ENCODE data around the gene PLIN5. TPM values are rescaled to one million over a fixed set of nuclear protein-coding genes. Genes with fewer than 3 reads are reported as not detected.
"Not testable (repeated sequence)": the region's sequence is repeated elsewhere in the genome, so short reads cannot be mapped to it uniquely, and the experiment has no call there.

PLIN5 gene
- polyA plus RNA-seq, 3 donors, result 0.28 to 3.0 (median 0.58) TPM

DNA sequence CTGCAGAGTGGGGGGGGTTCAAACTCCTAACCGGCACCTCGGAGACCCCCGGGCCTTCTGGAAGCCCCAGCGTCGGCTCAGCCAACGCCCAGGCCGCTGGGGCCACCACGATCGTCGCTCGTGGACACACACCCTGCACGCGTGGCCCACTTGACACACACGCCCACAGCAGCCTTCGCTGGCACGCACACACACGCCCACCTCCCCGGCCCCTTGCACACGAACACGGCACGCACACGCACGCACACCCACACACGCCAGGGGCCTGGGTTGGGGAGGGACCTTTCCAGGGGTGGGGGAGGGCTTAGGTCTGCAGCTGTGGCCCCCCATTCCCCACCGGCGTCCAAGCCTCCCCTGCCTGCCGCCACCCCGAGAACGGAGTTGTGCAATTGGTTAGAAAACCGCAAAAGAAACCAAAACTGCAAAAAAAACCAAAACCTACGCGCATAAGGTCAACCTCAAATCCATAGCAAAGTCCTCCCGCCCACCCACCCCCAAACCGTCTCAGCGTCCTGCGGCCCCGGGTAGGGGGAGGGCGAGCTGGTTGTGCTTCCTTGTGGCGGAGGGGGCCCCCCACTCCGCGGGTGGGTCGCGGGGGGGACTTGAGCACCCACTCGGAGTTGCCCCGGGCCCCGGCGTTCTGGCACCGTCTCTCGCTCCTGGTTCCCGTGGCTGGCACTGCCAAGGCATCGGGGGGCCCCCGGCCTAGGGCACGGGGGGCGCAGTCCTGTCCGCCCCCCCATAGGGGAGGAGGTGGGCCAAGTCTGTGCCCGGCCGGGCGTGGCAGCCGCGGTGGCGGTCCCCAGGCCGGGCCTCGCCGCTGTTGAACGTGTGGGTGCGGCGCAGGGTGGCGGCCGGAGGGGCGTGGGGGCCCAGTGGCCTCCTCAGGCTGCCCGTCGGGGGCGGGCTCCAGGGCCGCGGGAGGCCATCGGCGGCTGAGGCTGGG is 8.1 kb upstream of the PLIN5 start:
- peaks cover 2 to 9% (median 6%) of the 10 kb centered on the region in 7 donors for H3K9me3 Mint-ChIP-seq
- Histone ChIP-seq H3K9me3 (replicated peaks in 1 of 2; ENCODE audit: control insufficient read depth in 1 of 2, insufficient read depth in 1 of 2, low read length in 2 of 2) (no peaks in the 10 kb centered on the region), H3K27ac (ENCODE audit: low read depth in 1 of 2, low read length in 2 of 2) (peak overlapping the region; percentile 92 to 98), H3K9ac (ENCODE audit: insufficient read depth, low read length, poor library complexity, severe bottlenecking) (peak overlapping the region; percentile 99), H3K4me2 (replicated peaks; ENCODE audit: extremely low read depth, low read length, poor library complexity, severe bottlenecking) (peak overlapping the region; percentile 77), H3K79me2 (ENCODE audit: insufficient read depth, low read length) (peaks cover 20% of the 10 kb centered on the region), H3K4me3 (replicated peaks in 1 of 3; ENCODE audit: low read depth in 2 of 3, low read length in 3 of 3) (peak overlapping the region; percentile 48 to 66 (median 60)), H3K27me3 (ENCODE audit: control insufficient read depth in 2 of 2, insufficient read depth in 2 of 2, low read length in 2 of 2) (no peaks in the 10 kb centered on the region), H4K20me1 (ENCODE audit: insufficient read depth, low read length) (no peaks in the 10 kb centered on the region), H3K4me1 (ENCODE audit: control insufficient read depth in 1 of 2, insufficient read depth in 2 of 2, low read length in 2 of 2) (peaks cover 65 to 78% of the 10 kb centered on the region in 2 donors), H3K36me3 (replicated peaks in 1 of 2; ENCODE audit: control insufficient read depth in 1 of 2, insufficient read depth in 2 of 2, low read length in 2 of 2) (no peaks in the 10 kb centered on the region), H2AFZ (ENCODE audit: insufficient read depth, low read depth, low read length, poor library complexity, severe bottlenecking) (no peak overlapping the region)
- H3K4me1 Mint-ChIP-seq, result peaks cover 69% of the 10 kb centered on the region
- peak overlapping the region; percentile 74 to 84 for H3K4me3 Mint-ChIP-seq
- H3K27me3 Mint-ChIP-seq (ENCODE audit: low read depth in 3 of 3), result peaks cover 0 to 8% (median 0%) of the 10 kb centered on the region in 3 donors
- intact Hi-C loops (cut with micrococcal nuclease), result loop anchor here (5.0 kb wide), 1 partner anchor 94 kb away; the partner anchor contains the start of gene TNFAIP8L1 (in 2 of the 2)
- peak; percentile 71 to 87 (median 83) for DNase-seq
- peak overlapping the region; percentile 97 to 99 (median 98) for H3K27ac Mint-ChIP-seq
- TF ChIP-seq, protein P1, sequence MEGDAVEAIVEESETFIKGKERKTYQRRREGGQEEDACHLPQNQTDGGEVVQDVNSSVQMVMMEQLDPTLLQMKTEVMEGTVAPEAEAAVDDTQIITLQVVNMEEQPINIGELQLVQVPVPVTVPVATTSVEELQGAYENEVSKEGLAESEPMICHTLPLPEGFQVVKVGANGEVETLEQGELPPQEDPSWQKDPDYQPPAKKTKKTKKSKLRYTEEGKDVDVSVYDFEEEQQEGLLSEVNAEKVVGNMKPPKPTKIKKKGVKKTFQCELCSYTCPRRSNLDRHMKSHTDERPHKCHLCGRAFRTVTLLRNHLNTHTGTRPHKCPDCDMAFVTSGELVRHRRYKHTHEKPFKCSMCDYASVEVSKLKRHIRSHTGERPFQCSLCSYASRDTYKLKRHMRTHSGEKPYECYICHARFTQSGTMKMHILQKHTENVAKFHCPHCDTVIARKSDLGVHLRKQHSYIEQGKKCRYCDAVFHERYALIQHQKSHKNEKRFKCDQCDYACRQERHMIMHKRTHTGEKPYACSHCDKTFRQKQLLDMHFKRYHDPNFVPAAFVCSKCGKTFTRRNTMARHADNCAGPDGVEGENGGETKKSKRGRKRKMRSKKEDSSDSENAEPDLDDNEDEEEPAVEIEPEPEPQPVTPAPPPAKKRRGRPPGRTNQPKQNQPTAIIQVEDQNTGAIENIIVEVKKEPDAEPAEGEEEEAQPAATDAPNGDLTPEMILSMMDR (IDR thresholded peaks at IDR 0.05), result no peak
- WGBS (ENCODE audit: insufficient coverage), result under 1% methylated on average over 52 of the region's 77 CpGs
- H3K36me3 Mint-ChIP-seq, result peaks cover 2 to 10% of the 10 kb centered on the region in 2 donors

- peak overlapping the region; percentile 66 to 68 for H3K4me3 Mint-ChIP-seq
- 17% methylated on average over 10 of the region's 12 CpGs for WGBS (ENCODE audit: insufficient coverage)
- H3K9me3 Mint-ChIP-seq; H3K27me3 Mint-ChIP-seq (ENCODE audit: low read depth in 3 of 3); H4K20me1 ChIP-seq (ENCODE audit: insufficient read depth, low read length); H2AFZ ChIP-seq (ENCODE audit: insufficient read depth, low read depth, low read length, poor library complexity, severe bottlenecking); DNase-seq; H3K27me3 ChIP-seq (ENCODE audit: control insufficient read depth in 2 of 2, insufficient read depth in 2 of 2, low read length in 2 of 2); H3K4me3 ChIP-seq (replicated peaks in 1 of 3; ENCODE audit: low read depth in 2 of 3, low read length in 3 of 3); H3K36me3 Mint-ChIP-seq; H3K9me3 ChIP-seq (replicated peaks in 1 of 2; ENCODE audit: control insufficient read depth in 1 of 2, insufficient read depth in 1 of 2, low read length in 2 of 2); H3K36me3 ChIP-seq (replicated peaks in 1 of 2; ENCODE audit: control insufficient read depth in 1 of 2, insufficient read depth in 2 of 2, low read length in 2 of 2): not testable (repeated sequence)
- Histone ChIP-seq H3K9ac (ENCODE audit: insufficient read depth, low read length, poor library complexity, severe bottlenecking) (peak overlapping the region; percentile 99), H3K4me2 (replicated peaks; ENCODE audit: extremely low read depth, low read length, poor library complexity, severe bottlenecking) (peak overlapping the region; percentile 77), H3K27ac (ENCODE audit: low read depth in 1 of 2, low read length in 2 of 2) (peak overlapping the region; percentile 92 to 98), H3K4me1 (ENCODE audit: control insufficient read depth in 1 of 2, insufficient read depth in 2 of 2, low read length in 2 of 2) (peaks cover 67 to 78% of the 10 kb centered on the region in 2 donors), H3K79me2 (ENCODE audit: insufficient read depth, low read length) (peaks cover 26% of the 10 kb centered on the region)
- intact Hi-C loops (cut with micrococcal nuclease), result loop anchor here (2.0 to 5.0 kb wide), 3 partner anchors 17 to 96 kb away; partner anchors contain the start of genes TNFAIP8L1 (in 2 of the 2) and SEMA6B (in 1 of the 2)
- peak overlapping the region; percentile 97 to 99 (median 98) for H3K27ac Mint-ChIP-seq
- H3K4me1 Mint-ChIP-seq, result peaks cover 67% of the 10 kb centered on the region
Observed at GRCh38 chr19:4541806-4542145, 6.8 kb upstream of the PLIN5 start.

All from CD14-positive monocyte (primary cell).